ENCODE results near the gene PXK.
A peak's percentile ranks its signal among the peaks of the same experiment; 100 is the strongest.

The PXK gene

DNA sequence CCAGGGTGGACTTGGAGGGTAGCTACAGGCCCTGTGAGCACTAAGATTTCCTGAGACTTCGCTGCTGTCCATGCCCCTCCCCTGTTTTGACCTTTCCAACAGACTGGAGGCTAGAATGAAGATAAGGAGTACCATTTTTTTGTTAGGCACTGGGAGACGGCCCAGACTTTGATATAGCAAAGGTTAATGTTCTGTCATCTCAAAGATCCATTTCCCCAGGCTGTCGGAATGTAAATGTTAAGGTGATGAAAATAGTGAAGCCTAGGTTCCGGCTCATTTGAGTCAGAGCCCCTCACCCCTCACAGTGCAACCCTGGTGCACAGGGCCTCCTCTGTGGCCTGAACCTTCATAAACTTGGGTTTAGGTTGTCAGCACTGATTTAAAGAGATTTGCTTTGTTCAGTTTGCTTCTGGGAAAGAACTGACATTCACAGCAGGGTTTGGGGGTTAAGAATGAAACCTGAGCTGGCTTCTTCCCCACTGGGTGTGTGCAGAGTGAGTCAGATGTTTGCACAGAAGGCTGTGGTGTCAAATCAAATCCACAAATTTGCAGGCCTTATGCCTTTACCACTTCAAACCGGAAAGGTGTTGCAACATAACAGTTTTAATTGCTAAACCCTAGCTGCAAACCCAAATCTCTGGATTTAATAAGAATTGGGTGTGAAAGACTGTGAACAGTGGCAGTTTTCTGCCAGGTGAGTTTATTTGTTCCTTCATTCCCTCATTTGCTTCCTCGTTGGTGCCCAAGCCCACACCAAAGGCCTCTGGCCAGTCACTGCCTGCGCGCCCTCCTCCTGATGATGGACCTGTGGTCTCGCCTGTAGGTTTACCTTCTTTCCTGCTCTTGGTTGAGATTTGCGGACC, 138.6 kb downstream of the PXK start:
- no peak for TF ChIP-seq ZFX (IDR thresholded peaks at IDR 0.05)
- TF ChIP-seq, protein P1, sequence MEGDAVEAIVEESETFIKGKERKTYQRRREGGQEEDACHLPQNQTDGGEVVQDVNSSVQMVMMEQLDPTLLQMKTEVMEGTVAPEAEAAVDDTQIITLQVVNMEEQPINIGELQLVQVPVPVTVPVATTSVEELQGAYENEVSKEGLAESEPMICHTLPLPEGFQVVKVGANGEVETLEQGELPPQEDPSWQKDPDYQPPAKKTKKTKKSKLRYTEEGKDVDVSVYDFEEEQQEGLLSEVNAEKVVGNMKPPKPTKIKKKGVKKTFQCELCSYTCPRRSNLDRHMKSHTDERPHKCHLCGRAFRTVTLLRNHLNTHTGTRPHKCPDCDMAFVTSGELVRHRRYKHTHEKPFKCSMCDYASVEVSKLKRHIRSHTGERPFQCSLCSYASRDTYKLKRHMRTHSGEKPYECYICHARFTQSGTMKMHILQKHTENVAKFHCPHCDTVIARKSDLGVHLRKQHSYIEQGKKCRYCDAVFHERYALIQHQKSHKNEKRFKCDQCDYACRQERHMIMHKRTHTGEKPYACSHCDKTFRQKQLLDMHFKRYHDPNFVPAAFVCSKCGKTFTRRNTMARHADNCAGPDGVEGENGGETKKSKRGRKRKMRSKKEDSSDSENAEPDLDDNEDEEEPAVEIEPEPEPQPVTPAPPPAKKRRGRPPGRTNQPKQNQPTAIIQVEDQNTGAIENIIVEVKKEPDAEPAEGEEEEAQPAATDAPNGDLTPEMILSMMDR (conservative IDR thresholded peaks at IDR 0.05): no peak
- peak overlapping the region; percentile 56 for H3K27ac ChIP-seq

DNA sequence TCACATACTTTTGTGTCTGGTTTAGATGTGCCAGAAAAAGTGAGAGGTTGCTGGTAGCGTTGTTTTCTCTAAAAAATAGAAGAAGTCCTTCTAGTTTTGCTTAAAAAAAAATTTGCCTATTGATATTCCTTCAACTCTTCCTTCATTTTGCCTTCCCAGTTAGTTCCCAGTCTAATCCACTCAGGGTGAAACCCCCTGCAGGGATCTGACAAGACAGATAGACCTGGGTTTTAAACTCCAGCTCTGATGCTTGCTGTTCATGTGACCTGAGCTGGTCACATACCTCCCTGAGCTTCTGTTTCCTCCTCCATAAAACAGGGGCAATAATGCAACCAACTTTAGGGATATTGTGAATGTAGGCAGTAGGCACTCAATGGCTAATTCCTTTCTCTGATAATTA, 140.6 kb downstream of the PXK start:
- H3K27ac ChIP-seq: no peak overlapping the region
- TF ChIP-seq ZFX (IDR thresholded peaks at IDR 0.05): no peak
- TF ChIP-seq, protein P1 (conservative IDR thresholded peaks at IDR 0.05): no peak

DNA sequence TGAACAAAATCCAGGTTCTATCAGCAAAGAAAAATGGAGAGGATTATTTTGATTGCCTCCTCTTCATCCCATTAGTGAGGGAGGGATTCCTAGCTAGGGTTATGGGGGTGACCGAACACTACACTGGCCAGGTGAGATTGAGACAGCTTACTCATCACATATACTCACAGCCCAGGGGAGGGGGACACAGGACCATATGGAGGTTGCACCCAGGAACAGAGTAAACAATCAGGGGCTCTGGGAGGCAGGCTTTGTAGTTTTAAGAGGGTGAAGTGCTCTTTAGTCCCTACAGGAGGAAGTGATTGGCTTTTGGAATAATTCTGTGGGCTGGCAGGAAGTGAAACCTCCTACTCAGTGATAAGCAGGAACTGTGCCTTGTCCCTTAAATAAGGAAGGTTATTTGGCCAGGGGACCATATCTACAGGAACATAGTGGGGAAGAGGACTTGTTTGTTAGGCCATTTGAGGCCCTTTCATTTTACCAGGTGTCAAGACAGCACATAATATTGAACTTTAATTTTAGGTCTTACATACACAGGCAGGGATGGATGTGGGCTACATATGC, 141.7 kb downstream of the PXK start:
- no peak for TF ChIP-seq ZFX (IDR thresholded peaks at IDR 0.05)
- TF ChIP-seq, protein P1 (conservative IDR thresholded peaks at IDR 0.05): no peak
- H3K27ac ChIP-seq: no peak overlapping the region

DNA sequence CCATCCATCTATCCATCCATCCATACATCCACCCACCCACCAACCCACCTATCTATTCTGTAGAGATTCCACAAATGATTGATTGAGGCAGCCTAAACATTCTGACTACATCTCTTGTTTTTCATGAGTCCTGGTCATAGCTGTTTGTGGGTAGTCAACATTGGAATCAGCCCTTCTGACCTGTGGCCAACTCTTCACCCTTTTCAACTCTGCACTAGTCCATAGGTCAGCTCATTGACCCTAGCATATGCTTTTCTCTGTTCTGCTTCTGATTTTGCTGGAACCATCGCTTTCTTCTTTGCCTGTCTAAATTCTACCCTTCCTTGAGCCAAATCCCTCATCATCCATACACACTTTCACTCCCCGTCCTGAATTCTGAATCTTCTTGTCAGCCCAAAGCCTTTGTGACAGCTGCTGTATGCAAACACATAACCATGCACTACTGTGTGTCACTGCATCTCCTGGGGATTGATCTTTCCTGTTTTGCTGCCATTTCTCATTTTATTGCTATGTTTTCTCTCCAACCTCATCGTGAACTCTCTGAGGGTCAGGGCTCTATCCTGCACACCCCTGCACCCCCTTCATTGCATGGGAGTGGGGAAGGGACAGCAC, 142.4 kb downstream of the PXK start:
- no peak overlapping the region for H3K27ac ChIP-seq
- TF ChIP-seq ZFX (IDR thresholded peaks at IDR 0.05): no peak
